NCI-H510A (cell line): ENCODE data around the gene ZNF816.
A peak's percentile ranks its signal among the peaks of the same experiment; 100 is the strongest.
"Not testable (repeated sequence)": the region's sequence is repeated elsewhere in the genome, so short reads cannot be mapped to it uniquely, and the experiment has no call there.

ENCODE experiments used
- DNase-seq: peaks from one replicate; lab custom pipeline; 2025; lab: John Stamatoyannopoulos, UW

Gene ZNF816

DNA sequence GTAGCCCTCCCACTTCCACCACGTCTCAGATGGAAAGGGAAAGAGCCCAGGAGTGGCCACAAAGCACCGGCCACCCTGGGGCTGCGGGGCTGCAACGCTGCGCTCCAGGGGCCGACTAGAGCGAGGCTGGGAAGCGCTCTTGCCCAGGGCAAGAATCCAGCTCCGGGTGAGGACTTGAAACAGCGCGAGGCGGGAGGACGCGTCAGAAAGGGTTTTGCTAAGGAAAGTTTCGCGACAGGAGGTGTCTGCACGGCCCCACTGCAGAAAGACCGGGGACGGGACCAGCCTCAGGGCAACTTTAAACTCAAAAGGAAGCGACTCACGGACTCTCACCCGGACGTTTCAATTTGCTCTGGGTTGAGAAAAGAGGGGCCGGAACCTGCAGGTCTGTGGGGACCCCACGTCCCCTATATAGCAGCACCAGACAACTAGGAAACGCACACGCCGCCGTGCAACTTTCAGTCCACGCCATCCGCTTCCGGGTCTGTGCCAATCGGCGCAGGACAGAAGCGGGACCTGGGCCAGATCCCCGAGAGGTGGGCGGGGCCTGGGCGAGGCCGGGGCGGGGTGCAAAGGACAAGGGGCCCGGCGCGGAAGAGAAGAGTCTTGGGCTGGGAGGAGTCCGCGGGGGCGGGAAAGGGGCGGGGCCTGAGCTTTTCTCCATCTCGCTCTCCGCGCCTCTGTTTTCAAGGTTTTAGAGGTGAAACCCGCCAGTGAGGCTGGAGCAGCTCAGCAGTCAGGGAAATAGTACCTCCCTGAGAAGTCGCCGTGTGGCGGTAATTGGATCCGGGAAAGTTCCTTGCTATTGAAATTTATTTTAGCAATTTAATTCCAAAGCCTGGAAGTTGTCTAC, at the start of gene ZNF816:
TSS of gene ZNF816 (minus strand) at position 488 of the 853 bp plus-strand sequence. CDS start 6,792 bp downstream, outside the sequence.
- DNase-seq: peak; percentile 85

DNA sequence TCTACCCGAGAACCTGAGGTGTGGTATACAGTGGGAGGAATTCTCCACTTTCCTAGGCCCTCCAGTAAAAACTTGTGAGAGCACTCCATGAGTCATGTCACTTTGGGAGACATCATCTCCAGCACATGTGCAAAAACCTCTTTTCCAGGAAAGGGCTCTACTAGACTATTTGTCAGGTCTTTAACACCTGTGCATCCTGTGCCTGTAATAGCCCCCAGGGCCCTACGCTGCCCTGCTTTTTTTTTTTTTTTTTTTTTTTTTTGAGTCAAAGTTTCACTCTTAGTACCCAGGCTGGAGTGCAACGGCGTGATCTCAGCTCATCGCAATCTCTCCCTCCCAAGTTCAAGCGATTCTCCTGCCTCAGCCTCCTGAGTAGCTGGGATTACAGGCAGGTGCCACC, 49.3 kb upstream of the ZNF816 start:
- DNase-seq: no peak

DNA sequence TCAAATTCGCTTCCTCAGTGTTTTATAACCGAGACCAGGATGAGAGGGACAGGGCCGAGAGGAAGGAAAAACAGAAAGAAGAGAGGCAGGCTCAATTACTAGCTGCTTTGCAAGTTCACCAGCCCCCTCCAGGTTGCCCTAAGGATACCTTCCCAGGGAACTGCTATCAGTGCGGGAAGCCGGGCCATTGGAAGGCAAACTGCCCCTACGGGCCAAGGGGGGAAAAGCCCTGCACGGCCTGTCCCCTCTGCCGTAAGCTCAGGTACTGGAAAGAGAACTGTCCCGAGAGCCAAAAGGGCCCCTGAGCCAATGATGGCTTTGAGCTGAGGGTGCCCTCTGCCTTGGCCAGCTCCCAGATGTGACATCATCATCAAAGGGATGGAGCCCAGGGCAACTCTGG, 47.8 kb upstream of the ZNF816 start:
- no peak for DNase-seq

DNA sequence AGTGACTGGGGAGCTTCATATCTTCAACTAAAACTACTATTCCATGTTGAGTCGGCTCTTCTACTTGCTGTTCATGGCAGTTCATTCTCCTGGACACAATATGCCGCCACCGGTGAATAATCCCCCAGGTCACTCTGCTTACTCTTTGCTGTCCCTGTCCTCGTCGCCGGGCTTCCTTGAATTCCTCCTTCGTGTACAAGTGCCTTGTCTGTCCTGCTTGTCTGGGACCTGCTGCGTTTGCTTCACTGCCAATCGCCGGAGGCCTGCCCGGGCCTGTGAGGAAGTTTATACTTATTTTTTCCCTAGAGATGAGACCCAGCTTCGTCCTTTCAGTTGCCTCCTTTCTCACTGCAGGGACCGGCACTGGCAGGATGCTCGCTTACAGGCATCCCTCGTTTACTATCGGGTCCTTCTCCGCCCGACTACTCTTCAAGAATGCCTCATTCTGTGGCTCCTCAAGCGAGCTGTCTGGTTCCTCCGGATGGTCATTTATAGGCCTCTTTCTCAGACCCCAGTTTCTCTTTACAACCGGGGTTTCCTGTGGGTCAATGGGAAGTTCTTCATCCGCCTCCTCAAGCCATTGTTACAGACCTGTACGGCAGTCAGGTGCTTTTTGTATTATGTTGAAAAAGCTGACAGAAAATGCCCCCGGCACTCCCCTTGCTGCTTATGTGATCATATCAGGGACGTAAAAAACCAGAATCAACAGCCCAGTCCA, 45.5 kb upstream of the ZNF816 start:
- no peak for DNase-seq

DNA sequence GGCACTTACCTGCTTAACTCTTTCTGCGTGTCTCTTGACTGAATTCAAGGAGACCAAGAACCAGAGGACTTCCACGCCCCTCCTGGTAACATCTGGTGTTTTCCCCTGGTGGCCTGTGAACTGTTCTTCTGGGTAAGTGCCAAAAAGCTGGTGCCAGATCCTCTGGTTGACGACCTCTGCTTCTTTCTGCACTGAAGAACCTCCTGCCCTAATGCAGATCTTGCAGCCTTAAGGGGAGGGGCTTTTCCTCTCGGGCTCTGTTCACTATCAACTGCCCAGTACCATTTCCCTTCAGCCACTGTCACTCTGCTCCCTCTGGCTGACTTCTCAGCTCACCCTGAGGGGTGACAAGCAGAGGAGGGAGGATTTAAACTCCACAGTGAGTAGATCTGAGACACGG, 44.9 kb upstream of the ZNF816 start:
- DNase-seq: no peak

DNA sequence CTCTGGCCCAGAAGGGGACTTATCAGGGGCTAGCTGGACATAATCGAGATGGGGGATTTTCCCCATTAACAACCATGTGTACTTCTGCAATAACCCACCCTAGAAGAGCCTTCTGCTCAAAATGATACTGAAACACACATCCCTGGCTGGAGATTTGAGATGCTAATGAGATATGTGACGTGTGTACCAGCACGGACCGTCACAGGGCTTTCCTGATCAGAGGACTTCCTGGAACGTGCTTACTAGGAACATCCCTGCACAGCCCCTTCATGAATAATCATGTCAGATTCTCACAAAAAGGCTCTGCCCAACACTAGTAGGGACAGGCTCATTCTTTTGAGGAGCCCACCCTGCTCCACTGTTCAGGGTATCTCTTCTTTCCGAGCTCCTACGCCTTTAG, 44.5 kb upstream of the ZNF816 start:
- DNase-seq: no peak

DNA sequence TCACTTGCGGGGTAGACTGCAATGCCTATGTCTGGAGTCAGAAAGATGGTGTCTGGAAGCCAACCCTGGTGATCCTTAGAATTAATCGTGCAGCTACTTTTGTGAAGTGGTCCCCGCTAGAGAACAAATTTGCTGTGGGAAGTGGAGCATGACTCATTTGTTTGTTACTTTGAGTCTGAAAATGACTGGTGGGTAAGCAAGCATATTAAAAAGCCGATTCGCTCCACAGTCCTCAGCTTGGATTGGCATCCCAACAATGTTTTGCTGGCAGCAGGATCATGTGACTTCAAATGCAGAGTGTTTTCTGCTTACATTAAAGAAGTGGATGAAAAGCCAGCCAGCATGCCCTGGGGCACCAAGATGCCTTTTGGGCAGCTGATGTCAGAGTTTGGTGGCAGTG, 41.6 kb upstream of the ZNF816 start:
- no peak for DNase-seq

DNA sequence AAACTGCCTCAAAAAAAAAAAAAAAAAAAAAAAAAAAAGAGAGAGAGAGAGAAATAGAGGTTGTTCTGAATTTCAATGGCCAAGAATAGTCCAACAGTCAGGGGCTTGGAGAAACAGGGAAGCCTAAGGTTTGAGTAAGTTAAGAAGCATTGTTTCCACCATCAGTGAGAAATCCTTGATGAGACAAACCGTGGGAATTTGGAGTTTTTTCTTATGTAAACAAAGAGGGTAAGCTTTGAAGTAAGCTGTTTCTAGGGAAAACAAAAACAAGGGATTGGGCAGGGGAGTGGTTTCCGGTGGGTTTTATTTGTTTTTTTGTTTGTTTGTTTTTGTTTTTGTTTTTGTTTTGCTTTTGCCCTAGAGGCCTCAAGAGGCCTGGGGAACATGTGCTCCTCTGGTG, 39.8 kb upstream of the ZNF816 start:
- no peak for DNase-seq

DNA sequence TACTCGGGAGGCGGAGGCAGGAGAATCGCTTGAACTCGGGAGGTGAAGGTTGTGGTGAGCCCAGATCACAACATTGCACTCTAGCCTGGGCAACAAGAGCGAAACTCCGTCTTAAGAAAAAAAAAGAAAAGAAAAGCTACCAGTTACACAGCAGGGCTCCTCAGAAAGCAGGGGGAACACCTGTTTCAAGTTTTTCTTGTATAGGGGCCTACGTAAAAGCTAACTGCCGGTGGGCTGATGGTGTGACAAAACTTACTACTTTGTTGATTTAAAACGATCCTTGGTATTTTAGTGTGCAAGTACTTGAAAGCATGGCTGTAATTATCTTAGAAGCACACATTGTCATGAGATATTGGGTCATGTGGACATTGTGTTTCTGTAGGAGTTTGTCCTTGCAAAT, 35.3 kb upstream of the ZNF816 start:
- DNase-seq: no peak

DNA sequence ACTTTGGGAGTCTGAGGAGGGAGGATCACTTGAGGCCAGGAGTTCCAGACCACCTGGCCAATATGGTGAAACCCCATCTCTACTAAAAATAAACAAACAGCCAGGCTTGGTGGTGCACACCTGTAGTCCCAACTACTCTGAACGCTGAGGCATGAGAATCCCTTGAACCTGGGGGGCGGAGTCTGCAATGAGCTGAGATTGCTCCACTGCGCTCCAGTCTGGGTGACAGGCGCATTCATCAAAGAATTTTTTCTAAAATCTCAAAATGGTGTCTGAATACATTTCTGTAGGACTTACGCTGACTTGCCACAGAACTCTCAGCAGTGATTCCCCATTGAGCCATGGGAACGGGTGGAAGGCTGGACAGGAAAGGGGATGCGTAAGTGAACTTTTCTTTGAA, 33.0 kb upstream of the ZNF816 start:
- DNase-seq: no peak

DNA sequence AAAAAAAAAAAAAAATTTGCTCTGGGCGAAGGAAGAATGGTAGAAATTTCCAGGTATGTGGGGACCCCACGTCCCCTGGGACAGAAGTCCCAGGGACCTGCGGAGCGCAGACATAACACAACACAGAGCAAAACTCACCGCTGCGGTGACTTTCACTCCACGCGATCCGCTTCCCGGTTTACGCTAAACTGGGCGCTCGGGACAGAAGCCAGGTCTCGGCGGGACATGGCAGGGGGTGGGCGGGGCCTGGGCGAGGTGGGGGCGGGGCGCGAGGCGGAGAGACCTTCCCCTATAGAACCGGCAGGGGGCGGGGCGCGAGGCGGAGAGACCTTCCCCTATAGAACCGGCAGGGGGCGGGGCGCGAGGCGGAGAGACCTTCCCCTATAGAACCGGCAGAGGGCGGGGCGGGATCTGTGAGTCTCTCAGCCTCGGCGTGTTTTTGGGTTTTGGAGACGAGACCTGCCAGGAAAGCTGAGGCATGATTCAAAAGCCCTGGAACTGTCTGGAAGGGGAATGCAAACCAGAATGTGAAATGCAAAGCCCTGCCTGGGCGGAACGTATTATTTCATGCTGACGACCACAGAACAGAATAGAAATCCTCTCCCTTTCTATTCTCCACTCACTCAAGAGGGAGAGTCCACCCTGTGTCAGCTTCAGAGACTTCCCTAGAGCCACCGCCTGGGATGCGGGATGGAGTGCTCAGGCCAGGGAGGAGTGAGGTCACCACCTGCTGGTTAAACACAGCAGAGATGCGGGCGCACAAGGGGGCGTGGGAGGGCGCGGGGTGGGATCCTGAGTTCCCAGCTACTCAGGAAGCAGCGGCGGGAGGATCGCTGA, 30.9 kb upstream of the ZNF816 start:
- DNase-seq: no peak

DNA sequence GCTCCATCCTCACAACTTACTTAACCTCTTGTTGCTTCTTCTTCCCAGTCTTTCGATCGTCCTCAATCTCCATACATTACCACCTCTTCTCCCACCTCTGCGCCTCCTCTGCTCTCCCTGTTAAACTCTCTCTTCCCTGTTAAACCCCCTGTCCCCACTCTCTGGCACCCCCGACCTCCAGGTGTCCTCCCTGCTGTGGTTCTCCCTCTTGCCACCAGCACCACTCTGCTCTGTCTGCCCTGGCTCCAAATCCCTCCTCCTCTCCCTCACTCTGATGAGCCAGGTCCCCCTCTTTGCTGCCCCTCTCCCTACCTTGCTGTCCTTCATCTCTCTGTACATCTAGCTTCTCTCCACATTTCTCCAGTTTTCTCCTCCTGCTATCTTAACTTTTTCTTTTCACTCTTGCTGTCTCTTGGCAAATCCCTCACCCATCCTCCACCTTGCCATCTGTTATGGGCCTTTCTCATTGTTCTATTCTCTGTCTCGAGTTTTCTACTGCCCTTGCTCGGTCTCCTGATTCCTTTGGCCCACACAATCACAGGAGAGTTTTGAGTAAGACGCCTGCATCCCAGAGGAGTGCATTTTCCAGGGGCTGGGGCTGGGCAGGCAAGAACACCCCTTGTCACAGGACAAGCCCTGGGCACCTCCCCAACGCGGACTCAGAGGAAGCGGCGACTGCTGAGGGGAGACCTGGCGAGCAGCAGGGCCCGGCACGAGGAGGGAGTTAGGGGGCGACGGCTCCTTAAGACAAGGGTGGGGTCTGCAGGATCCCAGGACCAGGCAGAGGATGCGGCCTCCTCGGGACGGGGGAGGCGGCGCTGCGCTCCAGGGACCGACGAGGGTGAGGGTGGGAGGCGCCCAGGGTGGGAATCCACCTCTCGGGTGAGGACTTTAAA, 29.7 kb upstream of the ZNF816 start:
- no peak for DNase-seq

DNA sequence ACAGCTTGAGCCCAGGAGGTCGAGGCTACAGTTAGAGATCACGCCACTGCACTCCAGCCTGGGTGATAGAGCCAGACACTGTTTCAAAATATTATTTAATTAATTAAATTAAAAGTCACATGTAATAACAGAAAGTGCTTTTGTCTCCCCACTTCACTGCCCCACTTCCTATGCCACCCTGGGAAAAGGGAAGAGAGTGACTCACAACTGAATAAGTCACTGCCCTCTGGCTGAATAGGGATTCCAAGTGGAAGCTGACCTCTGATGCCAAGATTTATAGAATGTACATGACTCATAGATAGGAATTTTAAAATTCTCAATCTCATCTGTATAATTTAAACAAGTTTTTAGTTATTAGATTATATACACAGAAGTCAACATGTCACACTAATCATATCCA, 28.8 kb upstream of the ZNF816 start:
- DNase-seq: no peak

DNA sequence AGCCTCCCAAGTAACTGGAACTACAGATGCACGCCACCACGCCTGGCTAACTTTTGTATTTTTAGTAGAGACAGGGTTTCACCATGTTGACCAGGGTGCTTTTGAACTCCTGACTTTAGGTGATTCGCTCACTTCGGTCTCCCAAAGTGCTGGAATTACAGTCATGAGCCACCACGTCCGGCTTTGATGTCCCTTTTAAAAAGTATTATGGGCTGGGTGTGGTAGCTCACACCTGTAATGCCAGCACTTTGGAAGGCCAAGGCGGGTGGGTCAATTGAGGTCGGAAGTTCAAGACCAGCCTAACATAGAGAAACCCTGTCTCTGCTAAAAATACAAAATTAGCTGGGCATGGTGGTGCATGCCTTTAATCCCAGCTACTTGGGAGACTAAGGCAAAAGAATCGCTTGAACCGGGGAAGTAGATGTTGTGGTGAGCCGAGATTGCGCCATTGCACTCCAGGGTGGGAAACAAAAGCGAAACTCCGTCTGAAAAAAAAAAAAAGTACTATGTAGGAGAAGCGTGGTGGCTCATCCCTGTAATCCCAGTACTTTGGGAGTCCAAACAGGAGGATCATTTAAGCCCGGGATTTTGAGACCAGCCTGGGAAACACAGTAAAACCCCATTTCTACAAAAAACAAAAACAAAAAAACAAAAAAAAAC, 28.2 kb upstream of the ZNF816 start:
- no peak for DNase-seq

DNA sequence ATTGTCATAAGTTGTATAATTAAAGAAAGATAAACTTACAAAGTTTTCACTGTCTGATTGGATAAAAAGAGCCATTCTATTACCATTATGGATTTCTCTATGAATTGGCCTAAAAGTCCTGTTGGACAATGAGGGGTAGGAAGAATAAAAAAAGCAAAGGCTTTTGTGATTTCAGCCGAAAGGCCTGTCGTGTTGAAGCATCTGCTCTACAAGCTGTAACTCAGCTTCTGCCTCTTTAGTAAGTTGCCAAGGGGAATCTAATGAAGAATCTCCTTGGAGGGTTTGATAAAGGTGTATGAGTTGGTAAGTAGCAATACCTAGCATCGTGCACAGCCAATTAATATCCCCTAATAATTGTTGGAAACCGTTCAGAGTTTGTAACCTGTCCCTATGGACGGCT, 25.8 kb upstream of the ZNF816 start:
- DNase-seq: no peak

DNA sequence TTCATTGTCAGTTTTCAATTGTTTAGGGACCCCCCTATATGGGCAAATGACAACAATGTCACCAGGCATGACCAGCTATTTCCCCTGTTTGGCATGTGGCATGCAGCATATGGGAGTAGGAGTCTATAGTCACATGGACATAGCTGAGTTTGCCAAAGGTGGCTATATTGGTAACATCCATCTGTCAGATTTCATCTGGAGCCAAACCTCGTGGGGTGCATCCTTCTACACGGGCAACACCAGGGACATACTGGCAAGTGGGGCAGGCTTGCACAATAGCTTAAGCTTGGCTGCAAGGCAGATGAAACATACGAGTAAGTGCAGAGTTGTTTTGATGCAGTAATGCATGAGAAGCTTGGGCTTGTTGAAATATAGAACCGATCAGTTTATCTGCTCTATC, 24.5 kb upstream of the ZNF816 start:
- no peak for DNase-seq

DNA sequence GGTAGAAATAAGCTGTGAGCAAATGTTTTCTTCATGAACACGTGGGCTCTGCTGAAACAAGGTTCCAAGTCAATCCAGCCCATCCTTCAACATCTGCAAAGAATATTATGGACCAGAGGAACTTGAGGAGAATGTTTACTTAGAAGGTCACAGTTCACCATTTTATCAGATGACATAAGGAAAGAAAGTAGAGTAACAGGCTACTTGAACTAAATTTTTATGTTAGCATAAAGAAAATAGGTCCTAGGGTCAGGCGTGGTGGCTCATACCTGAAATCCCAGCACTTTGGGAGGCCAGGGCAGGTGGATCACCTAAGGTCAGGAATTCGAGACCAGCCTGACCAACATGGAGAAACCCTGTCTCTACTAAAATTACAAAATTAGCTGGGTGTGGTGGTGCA, 20.5 kb upstream of the ZNF816 start:
- DNase-seq: not testable (repeated sequence)

DNA sequence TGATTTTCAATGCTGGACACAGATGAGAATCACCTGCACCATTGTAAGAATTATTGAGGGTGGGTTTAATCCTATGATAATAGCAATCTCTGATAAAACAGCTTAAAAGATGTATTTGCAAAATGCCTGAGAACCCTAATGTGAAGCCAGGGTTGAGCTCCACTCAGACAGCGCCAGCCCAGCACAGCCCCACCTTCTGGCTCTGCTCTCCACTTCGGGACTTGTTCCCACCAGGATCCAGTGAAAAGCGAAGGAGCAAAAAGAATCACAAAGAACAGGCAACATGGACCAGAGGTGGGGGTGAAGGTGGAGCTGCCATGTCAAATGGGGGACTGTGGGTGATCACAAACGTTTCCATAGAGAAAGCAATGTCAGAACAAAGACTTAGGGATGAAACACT, 18.6 kb upstream of the ZNF816 start:
- DNase-seq: no peak

DNA sequence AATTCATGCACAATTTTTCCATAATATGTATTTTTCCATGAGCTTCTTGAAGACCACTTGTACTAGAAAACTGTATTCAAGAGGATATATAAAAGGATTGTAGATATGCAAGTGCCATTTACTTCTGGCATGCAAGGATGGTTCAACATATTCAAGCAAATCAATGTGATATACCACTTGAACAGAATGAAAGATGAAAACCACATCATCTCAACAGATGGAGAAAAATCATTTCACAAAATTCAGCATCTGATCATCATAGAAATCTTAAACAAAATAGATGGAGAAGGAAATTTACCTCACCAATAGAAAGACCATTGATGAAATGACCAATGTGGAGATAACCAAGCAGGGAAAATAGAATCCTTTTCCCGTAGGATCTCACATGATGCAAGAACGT, 5.1 kb upstream of the ZNF816 start:
- DNase-seq: no peak

DNA sequence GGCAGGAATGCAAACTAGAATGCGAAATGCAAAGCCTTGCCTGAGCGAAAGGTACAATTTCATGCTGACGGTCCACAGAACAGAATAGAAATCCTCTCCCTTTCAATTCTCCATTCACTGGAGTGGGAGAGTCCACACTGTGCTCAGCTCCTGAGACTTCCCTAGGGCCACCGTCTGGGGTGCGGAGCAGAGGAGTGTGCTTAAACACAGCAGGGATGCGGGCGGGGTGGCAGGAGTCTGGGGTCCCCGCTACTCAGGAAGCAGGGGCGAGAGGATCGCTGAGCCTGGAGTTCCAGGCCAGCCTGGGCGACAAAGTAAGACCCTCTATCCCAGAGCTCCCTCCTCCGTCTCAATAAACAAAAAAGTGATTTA, 552 bp upstream of the ZNF816 start:
- DNase-seq: no peak

DNA sequence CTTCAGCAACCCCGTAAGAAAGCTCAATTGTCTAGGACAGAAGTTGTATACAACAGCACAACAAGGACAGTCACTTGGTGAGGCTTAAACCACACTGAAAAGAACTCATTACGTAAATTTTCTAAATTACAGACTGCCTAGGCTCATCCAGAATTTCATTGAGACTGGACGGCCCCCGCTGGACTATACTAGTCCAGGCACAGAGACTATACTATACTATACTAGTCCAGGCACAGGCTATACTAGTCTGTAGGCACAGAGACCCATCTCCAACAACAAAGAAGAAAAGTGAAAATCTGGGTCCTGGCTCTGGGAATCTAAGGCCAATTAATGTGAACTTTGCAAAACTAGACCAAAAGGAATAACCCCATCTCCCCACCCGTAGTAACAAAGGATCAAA, 700 bp downstream of the ZNF816 start:
- no peak for DNase-seq
